ACC112 (cell line): ENCODE results near the gene GALNT11.
A peak's percentile ranks its signal among the peaks of the same experiment; 100 is the strongest.
"Not testable (repeated sequence)": the region's sequence is repeated elsewhere in the genome, so short reads cannot be mapped to it uniquely, and the experiment has no call there.

ENCODE experiments used
- H2AFZ ChIP-seq: fragments of 200-600 bp; sonication (generic); one replicate; pipeline ENCODE4 v1.6.0; 2017; ENCODE audit warnings: antibody characterized with exemption, low read length; ENCODE audit not compliant: unreplicated experiment
- H3K27ac ChIP-seq: fragments of 200-600 bp; sonication (generic); 2 replicates; pipeline ENCODE4 v1.5.1; 2014; ENCODE audit warnings: low read depth, mild to moderate bottlenecking, antibody characterized with exemption, low read length, moderate library complexity
- H3K27me3 ChIP-seq: fragments of 200-600 bp; sonication (generic); 2 replicates; pipeline ENCODE4 v1.6.1; 2014; ENCODE audit warnings: mild to moderate bottlenecking, antibody characterized with exemption, low read length, moderate library complexity, mixed read lengths; ENCODE audit not compliant: insufficient read depth
- H3K36me3 ChIP-seq: fragments of 200-600 bp; sonication (generic); 2 replicates; pipeline ENCODE4 v1.6.1; 2016; ENCODE audit warnings: mild to moderate bottlenecking, antibody characterized with exemption, low read length, moderate library complexity, mixed read lengths; ENCODE audit not compliant: insufficient read depth
- H3K4me1 ChIP-seq: fragments of 200-600 bp; sonication (generic); one replicate; pipeline ENCODE4 v1.6.1; 2016; ENCODE audit warnings: low read length, mixed read lengths; ENCODE audit not compliant: insufficient read depth, unreplicated experiment, control insufficient read depth
- H3K4me3 ChIP-seq: fragments of 200-600 bp; sonication (generic); 2 replicates; pipeline ENCODE4 v1.5.1; 2014; ENCODE audit warnings: mild to moderate bottlenecking, low read depth, low read length
- H3K79me2 ChIP-seq: fragments of 200-600 bp; sonication (generic); one replicate; pipeline ENCODE4 v1.6.0; 2016; ENCODE audit warnings: low read length; ENCODE audit not compliant: control insufficient read depth, unreplicated experiment, insufficient read depth

The GALNT11 gene

DNA sequence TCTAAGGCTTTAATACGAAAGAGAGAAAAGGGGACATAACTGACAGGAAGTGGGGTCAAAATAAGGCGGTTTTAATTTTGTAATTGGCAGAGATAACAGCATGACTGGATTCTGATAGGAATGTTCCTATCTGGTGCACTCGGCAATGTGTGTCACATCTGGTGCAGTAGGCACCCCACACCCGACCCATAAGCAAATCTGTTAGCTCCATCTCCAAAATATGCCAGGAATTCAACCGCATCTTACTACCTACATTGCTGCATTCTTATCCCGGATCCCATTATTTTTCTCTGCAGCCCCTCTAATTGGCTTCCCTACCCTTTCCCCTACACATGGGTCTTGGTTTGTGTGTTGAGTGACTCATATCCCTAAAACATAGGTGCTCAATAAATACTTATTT, 19.1 kb upstream of the GALNT11 start:
- Histone ChIP-seq H3K27me3 (peaks cover 24% of the 10 kb centered on the region), H3K27ac (no peak overlapping the region), H3K4me3 (no peak overlapping the region), H3K4me1 (no peaks in the 10 kb centered on the region), H3K79me2 (no peaks in the 10 kb centered on the region), H3K36me3 (no peaks in the 10 kb centered on the region), H2AFZ (no peak overlapping the region)

DNA sequence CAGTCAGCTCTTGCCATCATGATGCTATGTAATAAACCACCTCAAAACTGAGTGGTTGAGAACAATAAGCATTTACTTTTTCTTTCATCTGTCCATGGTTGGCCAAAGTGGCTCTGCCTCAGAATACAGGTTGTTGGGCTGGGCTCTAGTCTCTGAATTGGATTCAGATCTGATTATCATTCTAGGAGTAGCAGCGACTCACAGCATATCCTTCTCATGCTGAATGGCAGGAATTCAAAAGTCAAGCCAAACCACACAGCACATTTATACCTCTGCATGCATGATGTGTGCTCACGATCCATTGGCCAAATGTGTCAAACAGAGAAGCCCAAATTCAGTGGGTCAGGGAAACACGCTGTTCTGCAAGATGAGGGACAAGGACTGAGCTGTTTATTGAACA, 13.6 kb upstream of the GALNT11 start:
- Histone ChIP-seq H3K4me1 (no peaks in the 10 kb centered on the region), H3K27ac (no peak overlapping the region), H3K79me2 (no peaks in the 10 kb centered on the region), H3K27me3 (peaks cover 28% of the 10 kb centered on the region), H3K36me3 (no peaks in the 10 kb centered on the region), H3K4me3 (no peak overlapping the region), H2AFZ (no peak overlapping the region)

DNA sequence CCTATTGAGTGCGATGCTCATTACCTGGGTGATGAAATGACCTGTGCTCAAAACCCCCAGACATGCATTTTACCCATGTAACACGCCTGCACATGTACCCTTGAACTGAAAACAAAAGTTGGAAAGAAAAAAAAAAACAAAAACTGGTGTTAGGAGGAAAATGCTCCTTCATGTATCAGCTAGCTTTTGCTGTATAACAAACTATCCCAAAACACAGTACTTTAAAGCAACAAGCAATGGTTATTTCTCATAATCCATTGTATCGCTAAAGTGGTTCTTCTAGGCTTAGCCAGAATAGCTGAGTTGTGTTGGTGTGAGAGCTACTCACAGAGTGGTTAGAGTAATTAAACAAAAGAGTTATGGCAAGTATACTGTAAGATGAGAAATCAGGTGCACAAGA, 12.2 kb upstream of the GALNT11 start:
- no peak overlapping the region for H2AFZ ChIP-seq
- H3K79me2 ChIP-seq = no peaks in the 10 kb centered on the region
- H3K36me3 ChIP-seq = no peaks in the 10 kb centered on the region
- no peaks in the 10 kb centered on the region for H3K4me1 ChIP-seq
- no peak overlapping the region for H3K27ac ChIP-seq
- no peak overlapping the region for H3K4me3 ChIP-seq
- peaks cover 28% of the 10 kb centered on the region for H3K27me3 ChIP-seq

DNA sequence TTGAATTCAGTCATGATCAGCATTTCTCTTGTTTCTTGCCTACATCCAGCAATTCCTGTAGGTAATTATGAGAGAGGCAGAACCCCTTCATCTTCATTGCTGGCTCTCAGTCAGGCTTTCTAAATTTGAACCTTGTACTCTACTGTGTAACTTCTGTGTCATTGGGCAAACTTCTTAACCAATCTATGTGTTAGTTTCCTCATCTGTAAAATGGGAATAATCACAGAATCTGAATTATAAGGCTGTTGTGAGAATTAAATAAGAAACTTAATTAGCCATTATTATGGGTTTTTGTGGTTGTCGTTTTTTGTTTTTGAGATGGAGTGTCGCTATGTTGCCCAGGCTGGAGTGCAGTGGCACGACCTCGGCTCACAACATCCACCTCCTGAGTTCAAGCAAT, 11.5 kb upstream of the GALNT11 start:
- Histone ChIP-seq H3K4me1 (no peaks in the 10 kb centered on the region), H2AFZ (no peak overlapping the region), H3K27ac (no peak overlapping the region), H3K4me3 (no peak overlapping the region), H3K79me2 (no peaks in the 10 kb centered on the region), H3K27me3 (peaks cover 34% of the 10 kb centered on the region), H3K36me3 (no peaks in the 10 kb centered on the region)

DNA sequence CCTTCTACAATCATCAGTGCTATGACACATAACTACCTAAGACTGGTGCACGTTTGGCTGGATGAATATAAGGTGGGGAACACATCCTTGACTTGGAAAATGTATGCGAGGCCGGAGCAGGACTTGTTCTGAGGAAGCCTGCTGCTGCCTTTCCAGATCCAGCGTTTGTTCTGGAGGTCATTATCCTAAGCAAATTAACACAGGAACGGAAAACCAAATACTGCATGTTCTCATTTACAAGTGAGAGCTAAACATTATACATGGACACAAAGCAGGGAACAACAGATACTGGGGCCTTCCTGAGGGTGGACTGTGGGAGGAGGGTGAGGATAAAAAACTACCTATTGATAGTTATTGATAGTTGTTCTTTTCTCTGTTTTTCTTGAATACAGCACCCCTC, 10.8 kb upstream of the GALNT11 start:
- Histone ChIP-seq H3K36me3 (no peaks in the 10 kb centered on the region), H3K27me3 (peaks cover 36% of the 10 kb centered on the region), H3K79me2 (no peaks in the 10 kb centered on the region), H3K4me1 (no peaks in the 10 kb centered on the region), H3K27ac (no peak overlapping the region), H2AFZ (no peak overlapping the region), H3K4me3 (no peak overlapping the region)

DNA sequence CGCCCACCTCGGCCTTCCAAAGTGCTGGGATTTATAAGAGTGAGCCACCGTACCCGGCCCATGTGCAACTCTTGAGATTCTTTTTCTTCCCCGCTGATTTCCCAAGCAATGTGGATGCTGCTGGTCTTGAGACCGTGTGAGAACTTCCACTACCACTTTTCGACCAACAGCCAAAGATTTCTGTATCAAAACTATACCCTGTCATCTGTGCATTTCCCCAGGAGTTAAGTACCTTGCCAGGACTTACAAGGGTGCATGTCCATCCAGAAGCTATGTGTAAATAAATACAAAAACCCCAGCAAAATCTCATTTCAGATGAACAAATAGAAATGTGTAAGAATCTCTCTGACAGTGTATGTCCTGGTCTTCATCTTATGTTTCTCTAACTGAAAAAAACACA, 9.9 kb upstream of the GALNT11 start:
- Histone ChIP-seq H3K79me2 (no peaks in the 10 kb centered on the region), H2AFZ (no peak overlapping the region), H3K4me3 (no peak overlapping the region), H3K36me3 (no peaks in the 10 kb centered on the region), H3K27me3 (peaks cover 36% of the 10 kb centered on the region), H3K4me1 (no peaks in the 10 kb centered on the region), H3K27ac (no peak overlapping the region)

DNA sequence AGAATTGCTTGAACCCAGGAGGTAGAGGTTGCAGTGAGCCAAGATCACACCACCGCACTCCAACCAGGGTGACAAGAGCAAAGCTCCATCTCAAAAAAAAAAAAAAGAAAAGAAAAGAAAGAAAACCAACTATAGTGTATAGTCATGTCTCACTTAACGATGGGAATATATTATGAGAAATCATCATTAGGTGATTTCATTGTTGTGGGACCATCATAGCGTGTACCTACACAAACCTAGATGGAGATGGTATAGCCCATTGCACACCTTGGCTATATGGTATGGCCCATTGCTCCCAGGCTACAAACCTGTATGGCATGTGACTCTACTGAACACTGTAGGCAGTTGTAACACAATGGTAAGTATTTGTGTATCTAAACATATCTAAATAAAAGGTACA, 8.5 kb upstream of the GALNT11 start:
- Histone ChIP-seq H2AFZ (no peak overlapping the region), H3K27ac (no peak overlapping the region), H3K36me3 (no peaks in the 10 kb centered on the region), H3K4me3 (no peak overlapping the region), H3K27me3 (peaks cover 25% of the 10 kb centered on the region; the same call in 1 of the 2 replicates), H3K79me2 (no peaks in the 10 kb centered on the region), H3K4me1 (no peaks in the 10 kb centered on the region)

DNA sequence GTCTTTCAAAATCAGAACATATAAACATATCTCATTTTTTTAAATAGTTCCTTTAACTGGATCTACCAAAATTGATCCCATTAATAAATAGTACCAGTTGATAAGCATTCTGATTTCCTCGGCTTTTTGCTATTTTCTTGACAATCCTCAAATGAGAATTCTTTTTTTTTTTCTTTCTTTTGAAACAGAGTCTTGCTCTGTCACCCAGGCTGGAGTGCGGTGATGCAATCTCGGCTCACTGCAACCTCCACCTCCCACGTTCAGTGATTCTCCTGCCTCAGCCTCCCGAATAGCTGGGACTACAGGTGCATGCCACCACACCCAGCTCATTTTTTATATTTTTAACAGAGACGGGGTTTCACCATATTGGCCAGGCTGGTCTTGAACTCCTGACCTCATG, 7.8 kb upstream of the GALNT11 start:
- not testable (repeated sequence) for H3K36me3 ChIP-seq, H3K27ac ChIP-seq, H3K4me1 ChIP-seq, H2AFZ ChIP-seq, H3K79me2 ChIP-seq, H3K4me3 ChIP-seq
- peaks cover 18% of the 10 kb centered on the region; the same call in 1 of the 2 replicates for H3K27me3 ChIP-seq

DNA sequence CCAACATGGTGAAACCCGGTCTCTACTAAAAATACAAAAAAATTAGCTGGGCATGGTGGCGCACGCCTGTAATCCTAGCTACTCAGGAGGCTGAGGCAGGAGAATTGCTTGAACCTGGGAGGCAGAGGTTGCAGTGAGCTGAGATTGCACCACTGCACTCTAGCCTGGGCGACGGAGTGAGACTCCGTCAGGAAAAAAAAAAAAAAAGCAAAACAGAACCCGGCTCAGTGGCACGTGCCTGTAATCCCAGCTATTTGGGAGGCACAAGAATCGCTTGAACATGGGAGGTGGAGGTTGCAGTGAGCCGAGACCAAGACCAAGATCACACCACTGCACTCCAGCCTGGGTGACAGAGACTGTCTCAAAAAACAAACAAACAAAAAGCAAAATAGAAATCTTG, 3.7 kb upstream of the GALNT11 start:
- H3K4me3 ChIP-seq, H2AFZ ChIP-seq, H3K79me2 ChIP-seq, H3K4me1 ChIP-seq, H3K27me3 ChIP-seq, H3K27ac ChIP-seq, H3K36me3 ChIP-seq: not testable (repeated sequence)

DNA sequence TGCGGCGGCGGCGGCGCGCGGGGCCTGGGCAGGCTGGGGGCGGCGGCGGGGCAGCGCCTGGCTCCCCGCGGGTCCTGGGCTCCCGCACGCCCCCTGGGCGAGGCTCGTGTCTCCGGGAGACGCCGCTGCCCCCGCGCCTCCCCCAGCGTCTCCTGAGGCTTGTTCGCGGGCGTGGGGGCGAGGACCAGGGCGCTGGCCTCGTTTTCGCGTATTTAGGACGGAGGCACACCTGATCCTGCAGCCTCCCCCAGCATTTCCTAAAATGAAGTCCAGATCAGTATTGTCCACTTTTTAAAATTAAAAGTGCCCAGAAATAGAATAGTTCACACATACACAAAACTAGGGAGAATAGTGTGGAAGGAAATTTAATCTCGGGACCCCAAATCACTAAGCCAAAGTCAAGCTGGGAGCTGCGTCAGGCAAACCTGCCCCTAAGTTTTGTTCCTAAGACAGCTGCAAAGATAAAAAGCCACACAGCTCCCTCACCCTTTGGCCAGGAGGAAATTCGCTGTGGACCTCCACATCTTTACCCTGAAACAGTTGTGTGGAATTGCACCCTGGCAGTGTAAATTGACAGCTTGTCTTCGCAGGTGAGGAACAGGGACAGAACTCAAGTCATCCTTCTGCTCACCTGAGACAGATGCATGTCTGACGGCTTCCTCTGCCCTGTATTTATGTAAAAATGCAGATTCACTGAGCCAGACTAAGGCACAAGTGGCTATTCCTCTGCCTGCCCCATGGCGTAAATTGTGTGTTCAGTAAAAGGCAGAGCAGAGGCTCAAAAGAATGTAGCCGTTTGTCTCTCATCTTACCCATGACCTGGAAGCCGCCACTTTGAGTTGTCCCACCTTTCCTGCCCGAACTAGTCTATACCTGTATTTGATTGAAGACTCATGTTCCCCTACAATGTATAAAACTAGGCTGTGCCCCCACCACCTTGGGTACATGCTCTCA, 740 bp downstream of the GALNT11 start:
- Histone ChIP-seq H3K27ac (peak overlapping the region; percentile 57; the same call in 1 of the 2 replicates), H3K27me3 (no peaks in the 10 kb centered on the region), H3K36me3 (peaks cover 14% of the 10 kb centered on the region), H3K4me1 (peaks cover 4% of the 10 kb centered on the region), H2AFZ (peak overlapping the region; percentile 57), H3K4me3 (peak overlapping the region; percentile 81), H3K79me2 (peaks cover 11% of the 10 kb centered on the region)
